HG02610 (cell line): Measurements from ENCODE around the gene MTCL3.

Source experiments
- ATAC-seq: cut with Tn5 transposase; IDR thresholded peaks from one replicate; pipeline ENCODE4 v1.9.1; 2021; ENCODE audit warnings: mild to moderate bottlenecking, moderate library complexity; ENCODE audit not compliant: unreplicated experiment

Gene MTCL3

DNA sequence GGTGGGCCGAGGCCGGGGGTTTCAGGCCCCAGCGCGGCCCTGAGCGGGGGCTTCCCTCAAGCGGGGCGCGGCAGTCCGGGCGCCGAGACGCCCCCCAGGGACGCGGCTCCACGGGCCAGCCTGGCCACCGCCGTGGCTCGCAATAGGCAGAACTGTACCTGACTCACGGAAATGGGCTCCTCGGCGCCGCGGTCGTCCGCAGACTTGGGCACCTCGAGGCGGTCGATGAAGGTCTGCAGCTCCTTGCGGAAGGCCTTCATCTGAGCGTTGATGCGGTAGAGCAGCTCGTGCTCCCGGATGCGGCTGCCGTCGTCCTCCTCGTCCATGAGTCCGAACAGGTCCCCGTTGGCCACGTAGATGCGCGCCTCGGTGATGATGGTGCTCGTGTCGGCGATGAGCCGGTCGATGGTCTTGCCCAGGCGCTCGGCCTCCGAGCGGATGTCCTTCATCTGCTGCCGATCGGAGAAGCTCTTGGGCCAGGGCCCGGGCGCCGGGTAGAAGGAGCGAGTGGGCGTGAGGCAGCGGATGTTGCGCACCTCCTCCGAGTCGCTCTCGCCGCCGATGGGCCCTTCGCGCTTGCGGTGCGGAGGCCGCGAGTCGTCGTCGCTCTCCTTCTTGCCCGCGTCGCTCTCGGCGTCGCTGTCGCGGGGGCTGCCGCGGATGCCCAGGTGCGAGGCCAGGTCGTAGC lies 43.9 kb downstream of the MTCL3 start:
- ATAC-seq = no peak

DNA sequence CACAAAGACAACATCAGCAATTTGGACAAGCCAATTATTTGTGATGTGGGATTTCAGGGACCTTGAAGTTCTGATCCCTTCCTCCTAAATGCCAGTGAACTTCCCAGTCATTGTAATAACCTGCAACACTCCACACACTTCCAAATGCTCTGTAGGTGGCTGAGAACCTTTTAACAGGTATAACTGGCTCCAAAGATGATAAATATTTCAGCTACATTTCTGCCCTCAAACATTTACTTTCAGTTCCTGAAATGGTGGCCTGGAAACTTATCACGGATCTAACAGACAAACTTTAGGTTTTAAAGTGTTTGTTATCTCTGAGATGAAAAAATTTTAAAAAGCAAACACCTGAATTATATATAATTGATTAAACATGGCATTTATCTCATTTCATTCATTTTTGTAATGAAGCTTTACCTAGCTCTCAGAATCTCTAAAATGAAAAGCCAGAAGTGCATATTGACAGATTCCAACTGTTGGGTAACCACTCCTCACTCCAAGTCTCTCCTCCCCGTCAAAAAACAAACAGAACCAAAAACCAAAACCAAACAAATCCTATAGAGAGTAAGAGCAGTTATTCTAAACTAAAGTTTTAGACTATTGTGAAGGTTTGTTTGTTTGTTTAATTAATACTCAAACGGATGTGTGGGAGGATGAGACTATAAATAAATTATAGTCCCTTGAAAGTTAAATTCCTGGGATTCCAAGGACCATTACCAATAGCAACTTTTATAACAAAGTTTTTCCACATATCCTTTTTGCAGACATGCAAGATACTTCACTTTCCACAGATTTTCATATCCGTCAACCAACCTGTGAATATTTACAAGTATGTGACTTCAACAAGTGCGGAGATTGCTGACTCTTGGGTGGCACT lies 47.5 kb downstream of the MTCL3 start:
- ATAC-seq = no peak

DNA sequence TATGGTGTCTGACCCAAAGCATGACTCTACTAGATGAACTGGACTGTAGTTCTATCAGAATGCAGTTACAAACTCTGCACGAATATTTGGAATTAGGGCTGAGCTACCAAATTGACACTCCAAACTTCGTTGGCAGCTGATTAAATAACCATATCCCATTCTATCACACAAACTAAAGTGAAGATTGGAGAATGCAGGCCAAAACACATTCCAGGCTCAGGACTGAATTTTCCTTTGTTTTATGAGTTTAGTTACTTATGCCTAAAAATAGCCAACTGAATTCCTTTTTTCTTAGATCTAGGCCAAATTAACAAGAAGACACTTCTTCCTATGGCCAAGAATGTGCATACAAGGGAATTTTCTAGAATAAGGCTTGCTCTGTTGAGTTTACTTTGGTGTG lies 50.2 kb downstream of the MTCL3 start:
- no peak for ATAC-seq

DNA sequence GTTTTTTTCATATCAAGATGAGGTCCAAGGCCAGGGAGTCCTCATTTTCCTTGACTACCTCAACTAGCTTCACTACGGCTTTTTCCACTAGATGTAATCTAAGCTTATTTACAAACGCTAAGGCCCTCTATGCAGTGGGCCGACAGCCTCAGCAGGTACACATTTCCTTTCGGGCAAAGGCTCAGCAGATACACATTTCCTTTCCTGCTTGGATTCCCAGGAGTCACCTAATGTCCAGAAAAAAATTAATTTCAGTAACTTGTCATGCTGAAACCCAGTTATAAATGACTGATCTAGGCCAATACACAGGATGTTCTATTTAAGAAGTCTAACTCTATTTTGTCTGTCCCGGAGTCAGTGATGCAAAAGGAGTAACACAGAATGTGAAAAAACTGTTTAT lies 52.7 kb downstream of the MTCL3 start:
- ATAC-seq = no peak

DNA sequence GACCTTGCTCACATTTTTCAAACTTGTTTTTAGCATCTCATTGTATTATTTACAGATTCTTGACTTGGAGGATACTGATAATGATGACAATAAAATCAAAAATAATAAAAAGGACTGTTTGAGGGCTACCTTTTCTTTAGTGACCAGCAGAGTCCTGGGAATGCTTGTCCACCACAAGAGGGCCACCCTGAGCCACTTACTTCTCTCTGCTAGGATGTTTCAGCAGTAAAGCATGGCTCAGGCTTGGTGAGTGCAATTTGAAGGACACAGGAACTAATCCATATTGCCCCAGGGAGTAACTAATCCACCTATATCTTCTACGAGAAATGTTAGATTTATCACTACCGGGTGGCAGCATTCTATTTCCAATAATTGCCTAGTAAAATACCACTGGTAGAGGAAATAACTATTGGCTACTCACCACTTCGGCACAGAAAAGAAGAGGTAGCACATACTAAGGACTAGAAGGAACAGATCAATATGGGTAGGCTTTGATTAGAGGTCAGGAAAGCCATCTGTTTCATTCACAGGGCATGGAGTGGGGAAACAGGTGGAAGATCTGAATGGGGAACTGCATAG lies 54.2 kb downstream of the MTCL3 start:
- peak; percentile 87 for ATAC-seq

DNA sequence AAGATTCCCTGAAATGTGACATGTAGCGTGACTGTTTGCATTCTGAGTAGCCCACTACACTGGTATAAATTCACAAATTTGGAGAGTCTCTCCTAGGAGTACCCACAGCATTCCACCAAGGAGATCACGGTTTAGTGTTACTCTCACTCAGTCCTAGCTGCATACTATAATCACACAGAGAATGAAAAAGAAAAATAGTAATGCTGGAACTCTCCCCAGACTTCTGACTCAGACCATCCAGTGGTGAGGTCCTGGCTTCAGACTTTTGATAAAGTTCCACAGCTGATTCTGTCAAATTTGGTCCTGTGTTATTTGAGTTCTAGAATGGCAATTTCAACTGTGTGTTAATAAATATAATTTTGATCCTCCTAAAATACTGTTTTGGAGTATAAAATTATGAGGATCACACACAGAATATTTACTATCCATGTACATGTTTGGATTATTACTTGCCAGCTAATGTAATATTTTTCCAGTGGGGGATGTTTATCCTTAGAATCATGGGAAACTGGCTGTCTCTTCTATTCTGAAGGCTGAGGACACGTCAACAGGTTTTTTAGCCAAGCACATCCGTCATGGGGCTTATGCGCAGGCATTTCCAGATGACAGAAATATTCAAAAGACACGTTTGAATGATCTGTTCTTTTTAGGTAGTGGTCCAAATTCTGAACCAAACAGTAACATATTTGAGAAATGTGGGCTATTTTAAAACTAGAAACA lies 54.8 kb downstream of the MTCL3 start:
- ATAC-seq = no peak

DNA sequence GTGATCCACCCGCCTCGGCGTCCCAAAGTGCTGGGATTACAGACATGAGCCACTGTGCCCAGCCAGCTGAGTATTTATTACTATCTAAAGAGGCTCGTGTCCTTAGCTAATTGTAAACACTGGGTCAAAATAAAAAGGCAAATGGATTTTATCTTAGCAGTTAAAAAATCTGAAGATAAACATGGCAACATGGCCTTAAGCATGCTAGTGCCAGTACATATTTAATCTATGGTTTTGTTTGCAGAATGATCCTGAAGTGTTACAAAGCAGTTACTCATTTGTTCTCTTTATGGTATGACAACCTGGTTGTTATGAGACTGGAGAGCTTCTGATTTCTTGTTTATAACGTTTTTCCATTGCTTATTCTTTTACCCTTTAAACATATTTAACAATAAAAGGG lies 56.1 kb downstream of the MTCL3 start:
- no peak for ATAC-seq

DNA sequence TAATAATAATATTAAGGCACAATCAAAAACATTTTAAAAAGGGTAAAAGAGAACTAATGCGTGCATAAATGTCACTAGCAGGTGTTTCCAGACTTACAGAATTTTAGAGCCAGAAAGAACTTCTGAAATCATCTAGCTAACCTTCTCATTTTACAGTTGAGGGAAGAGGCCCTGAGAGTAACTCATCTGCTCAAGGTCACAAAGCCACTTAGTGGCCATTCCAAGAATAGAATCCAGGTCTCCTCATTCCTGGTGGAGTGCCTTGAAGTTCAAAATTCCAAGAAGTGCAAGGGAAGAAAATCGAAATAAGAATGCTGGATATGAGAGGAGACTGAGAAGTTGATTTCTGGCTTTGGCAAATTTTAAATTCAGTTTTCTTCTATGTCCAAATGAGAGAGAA lies 56.8 kb downstream of the MTCL3 start:
- ATAC-seq = no peak

DNA sequence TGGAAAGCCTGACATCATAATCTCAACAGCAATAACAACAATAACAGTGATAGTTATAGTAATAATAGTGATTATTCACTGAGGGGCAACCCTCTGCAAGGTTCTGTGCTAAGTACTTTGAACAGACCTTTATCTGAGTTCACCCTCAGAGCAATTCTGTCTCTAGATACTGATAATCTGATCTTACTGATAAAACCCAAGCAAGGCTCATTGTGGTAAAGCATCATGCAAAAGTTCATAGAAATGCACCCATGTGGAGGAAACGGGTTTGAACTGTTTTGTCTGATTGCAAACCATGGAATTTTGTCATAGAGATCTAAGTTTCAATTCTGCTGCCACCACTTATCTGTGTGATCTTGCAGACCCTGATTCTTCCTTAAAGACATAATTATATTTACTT lies 58.7 kb downstream of the MTCL3 start:
- no peak for ATAC-seq

DNA sequence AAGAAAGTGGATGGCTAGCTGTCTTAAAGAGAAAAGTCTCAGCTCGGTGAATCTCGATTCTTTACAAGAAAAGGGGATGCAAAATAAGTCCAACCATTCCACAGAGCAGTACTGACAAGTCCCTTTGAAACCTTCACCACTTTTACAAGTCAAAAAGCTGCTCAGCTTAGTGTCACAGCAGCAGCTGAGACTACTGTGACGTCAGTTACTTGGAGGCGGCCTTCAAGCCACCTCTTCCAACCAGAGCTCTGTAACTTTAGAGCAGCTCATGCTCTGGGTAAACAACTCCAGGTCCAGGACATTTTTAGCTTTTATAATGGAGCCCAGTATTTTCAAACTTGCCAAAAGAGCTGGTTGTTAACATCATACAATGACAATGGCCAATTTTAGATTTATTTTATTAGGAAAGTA lies 59.9 kb downstream of the MTCL3 start, which contains the start of gene KIAA0408:
Gene KIAA0408 (minus strand): TSS at position 159 of the 411 bp plus-strand sequence. CDS start 5,408 bp downstream, outside the sequence.
- no peak for ATAC-seq

DNA sequence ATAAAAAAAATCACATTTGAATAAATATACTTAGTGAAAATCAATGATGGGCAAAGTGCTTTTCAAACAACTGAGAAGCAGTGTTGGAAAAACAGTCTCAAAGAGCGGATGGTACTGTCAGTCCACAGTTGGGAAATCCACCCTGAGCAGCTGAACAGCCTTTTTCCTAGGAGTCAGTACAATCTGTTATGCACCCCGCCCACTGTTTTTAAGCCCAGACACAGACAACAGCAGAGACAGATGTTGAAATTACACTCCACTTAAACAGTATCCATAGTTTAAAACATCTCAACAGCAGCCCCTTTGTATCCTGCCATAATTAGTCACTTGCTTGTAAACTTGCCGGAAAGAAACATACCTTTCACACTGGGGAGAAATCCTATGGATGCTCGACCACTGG lies 60.3 kb downstream of the MTCL3 start:
- no peak for ATAC-seq

DNA sequence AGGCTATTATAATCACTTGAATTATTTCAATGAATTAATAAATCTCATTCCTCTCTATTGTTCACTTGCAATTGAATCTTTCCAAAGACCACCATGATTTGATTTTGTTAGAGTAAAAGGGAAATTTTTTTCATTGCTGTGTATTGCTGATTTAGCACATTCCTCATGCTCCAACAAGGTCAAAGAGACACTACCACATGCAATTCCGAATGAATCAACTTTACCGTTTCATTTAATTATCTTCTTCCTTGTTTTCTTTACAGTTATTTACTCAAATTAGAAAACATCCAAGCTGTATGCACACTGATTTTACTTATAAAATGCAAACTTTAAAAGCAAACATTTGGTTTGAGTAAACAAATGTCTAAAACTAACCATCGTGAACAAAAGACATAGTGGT lies 60.9 kb downstream of the MTCL3 start:
- ATAC-seq = no peak

DNA sequence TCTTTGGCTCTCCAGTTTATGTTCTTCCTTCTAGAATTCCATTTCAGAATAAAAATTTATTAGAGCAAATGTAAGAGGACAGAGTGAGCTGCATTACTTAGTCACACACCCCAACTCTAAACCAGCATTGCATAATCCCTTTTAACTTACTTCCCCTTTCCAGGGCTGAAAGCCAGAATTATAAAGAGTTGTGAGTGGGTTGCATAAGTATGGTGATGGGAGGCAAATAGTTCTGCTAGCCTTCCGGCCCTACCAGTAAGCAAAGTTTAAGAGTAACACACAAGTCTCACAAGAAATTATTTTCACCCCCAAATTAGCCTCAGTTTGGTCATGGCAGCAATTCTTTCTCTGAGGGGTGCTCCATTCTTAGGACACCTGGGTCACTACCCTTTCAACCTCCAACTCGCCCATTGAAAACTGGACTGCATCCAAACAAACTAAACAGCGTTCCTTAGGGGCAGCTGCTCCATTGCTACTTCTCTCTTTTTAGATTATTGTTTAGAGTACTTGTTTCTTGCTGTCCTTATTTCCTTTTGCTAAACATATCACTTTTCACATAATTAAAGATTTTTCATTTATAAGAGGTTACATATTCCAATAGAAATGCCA lies 61.6 kb downstream of the MTCL3 start:
- ATAC-seq = no peak

DNA sequence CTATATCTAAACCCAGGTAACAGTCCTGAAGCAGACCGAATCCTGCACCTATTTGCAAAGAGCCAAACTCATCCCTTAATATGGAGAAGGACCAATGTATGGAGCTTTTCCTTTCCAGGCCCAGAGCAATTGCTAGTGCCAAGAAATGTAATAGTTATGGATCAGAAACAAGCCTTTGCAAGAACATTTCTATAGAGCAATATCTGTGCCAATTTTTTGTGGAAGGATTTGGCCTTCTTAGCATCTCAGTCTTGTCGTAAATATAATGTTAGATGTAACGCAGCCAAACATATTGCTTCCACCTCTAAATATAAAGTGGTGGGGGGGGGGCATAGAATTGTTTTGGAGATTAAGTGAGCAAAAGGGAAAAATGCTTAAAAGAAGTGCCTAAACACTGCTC lies 62.7 kb downstream of the MTCL3 start:
- ATAC-seq = no peak

DNA sequence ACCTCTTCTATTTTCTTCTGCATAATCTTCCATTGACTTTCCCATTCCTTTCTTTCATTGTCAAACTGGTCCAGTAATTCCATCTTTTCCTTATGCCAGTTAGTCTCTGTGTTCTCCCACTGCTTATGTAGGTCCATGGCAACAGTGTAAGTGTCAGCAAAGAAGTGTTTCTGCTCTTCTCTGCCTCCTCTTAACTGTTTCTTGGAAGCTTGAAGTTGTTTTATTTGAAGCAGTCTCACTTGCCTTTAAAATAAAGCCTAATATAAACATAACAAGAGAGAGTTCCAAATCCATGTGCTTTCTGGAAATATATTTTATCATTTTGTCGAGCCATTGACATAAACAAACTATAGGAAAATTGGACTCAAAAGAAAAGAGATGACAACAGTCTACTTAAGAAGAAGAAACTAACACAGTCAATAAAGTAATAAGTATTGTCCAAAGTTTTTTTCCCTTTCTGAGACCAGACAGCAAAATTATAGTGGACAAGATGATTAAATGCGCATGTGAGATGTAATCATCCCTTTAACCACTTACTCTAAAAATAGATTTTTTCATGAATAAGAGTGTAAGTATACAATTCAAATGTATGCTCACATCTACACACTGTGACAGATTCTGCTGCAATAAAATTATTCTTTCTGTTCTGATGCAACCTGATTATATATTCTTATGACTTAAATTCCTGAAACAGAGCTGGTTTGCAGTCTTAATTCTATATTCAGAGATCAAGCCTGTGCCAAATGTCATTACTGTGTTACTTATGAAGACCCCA lies 65.1 kb downstream of the MTCL3 start:
- ATAC-seq = no peak

DNA sequence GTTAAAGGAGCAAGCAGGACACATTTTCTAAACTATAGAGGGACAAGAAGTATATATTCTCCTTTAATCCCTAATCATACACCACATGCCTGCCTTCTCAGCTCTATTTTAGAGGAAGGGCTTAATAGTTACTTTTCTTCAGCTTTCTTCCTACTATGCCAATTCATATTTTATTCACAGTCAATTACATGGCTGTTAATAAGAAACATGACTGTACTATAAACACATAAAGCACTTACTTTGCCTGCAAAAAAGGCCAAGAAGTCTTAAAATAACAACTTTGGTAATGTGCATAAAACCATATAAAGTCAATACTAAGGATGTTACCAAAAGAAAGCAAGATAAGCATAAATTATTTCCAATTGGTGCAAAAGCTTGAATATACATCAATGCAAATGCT lies 66.3 kb downstream of the MTCL3 start:
- no peak for ATAC-seq

DNA sequence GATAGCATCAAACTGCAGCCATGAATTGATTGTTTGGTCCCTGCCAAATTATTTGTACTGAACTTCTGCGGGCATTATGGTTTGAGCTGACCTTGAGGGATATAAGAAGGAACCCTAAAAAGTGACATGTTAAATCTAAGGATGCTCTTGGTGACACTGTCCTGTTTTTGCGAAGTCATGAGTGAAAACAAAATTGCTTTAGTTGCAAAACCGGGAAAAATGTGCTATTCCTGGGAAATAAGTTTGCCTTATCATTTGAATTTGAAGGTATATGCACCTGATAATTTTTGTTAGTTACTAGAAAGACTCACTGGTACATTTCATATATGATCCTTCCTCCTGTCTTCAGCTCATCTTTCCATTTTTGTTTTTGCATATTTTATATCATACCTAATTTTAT lies 67.7 kb downstream of the MTCL3 start:
- ATAC-seq = no peak

DNA sequence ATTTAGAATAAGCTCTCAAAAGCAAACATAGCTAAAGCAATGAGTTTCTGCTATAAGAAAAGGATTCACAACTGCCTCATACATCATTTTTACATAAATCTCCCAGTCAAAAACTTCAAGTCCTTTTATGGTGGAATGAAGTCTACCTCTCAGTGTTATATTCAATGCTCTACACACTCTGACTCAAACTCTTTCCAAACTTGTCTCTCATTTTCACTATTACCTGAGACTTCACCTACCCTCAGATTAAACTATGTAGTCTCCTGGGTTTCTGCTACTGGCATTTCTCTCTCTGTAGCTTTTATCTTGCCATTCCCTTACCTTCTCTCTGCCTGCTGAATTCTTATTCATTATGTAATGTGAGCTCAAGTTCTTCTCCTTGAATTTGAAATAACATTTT lies 71.4 kb downstream of the MTCL3 start:
- no peak for ATAC-seq

DNA sequence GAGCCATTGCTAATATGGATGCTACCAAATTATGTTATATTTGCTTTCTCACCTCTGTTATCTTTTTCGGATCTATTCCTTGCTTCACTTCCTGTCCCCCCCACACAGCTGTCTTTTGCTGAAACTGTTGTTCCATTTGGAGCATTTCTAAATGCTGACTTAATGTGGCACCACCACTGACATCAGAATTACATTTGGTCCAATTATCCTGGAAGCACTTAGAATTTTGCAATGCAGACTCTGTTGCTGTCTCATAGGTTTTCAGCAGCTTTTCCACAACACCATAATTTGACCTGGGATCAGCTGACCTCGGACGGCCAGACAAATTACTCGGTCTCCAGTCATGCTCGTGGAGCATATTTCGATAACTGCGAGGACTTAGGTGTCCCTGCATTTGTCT lies 72.8 kb downstream of the MTCL3 start:
- no peak for ATAC-seq

DNA sequence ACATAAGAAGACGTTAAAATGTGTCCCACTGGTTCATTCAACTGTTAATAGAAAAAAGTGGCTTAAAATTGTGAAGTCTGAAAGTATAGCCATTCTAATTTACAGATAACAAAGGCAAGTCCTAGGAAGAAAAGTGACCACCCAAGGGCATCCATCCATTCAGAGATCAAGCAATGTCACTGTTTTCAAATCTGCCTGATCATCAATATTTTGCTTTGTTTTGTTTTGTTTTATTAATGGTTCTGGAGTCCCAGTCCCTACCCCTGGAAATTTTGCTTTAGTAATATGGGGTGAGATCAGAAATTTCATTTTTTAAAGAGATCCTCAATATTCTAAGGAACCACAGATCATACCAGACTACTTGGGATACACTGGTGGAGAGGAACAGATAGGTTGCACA lies 77.3 kb downstream of the MTCL3 start:
- no peak for ATAC-seq
